Ascending aorta (tissue), 2 donors: ENCODE measurements around the gene CEND1. TPM values are rescaled to one million over a fixed set of nuclear protein-coding genes. Genes with fewer than 3 reads are reported as not detected.

Source experiments
- DNase-seq, 2 donors: peaks; one replicate each; pipeline ENCODE4 v3.0.0-alpha.2; 2019; ENCODE audit warnings: low spot score in 2 of 2
- H3K27ac ChIP-seq, 2 donors: fragments of 200-600 bp; sonication (generic); one replicate each; pipeline ENCODE4 v1.5.1; 2016 to 2017; ENCODE audit warnings: mild to moderate bottlenecking in 1 of 2
- H3K27me3 ChIP-seq: fragments of 200-600 bp; sonication (generic); one replicate; pipeline ENCODE4 v1.5.1; 2017
- H3K36me3 ChIP-seq, 2 donors: fragments of 200-600 bp; sonication (generic); one replicate each; pipeline ENCODE4 v1.5.1; 2016
- H3K4me1 ChIP-seq, 2 donors: fragments of 200-600 bp; sonication (generic); one replicate each; pipeline ENCODE4 v1.5.1; 2016 to 2017; ENCODE audit warnings: mild to moderate bottlenecking in 1 of 2
- H3K4me3 ChIP-seq, 2 donors: fragments of 200-600 bp; sonication (generic); one replicate each; pipeline ENCODE4 v1.5.1; 2016 to 2017; ENCODE audit warnings: mild to moderate bottlenecking in 1 of 2
- H3K9me3 ChIP-seq, 2 donors: fragments of 200-600 bp; sonication (generic); one replicate each; pipeline ENCODE4 v1.5.1; 2016
- CTCF ChIP-seq, 3 experiments: fragments of 200-600 bp in 2 of 3; fragments of 450-650 bp in 1 of 3; sonication (generic) in 2 of 3; IDR thresholded peaks; one replicate each; pipeline ENCODE4 v1.5.1; 2016 to 2019; ENCODE audit warnings: antibody characterized with exemption in 3 of 3, mild to moderate bottlenecking in 1 of 3, moderate library complexity in 1 of 3
- intact Hi-C: fragments of 100-400 bp; cut with DNase I; formaldehyde crosslinking; loops from one replicate; pipeline ENCODE4 v1.15.1; 2023
- total RNA-seq: library from RNA; depleted of rRNA; stranded (reverse); fragments of >200 nt; gene quantifications from one replicate; pipeline ENCODE4 v1.1.0, GENCODE V29; 2016

Gene CEND1
- total RNA-seq, 1 donor from 2014 or later, result not detected

GRCh38 chr11:802018-802617, 12.2 kb upstream of the CEND1 start:
- H3K4me1 ChIP-seq, result peaks cover 15 to 19% of the 10 kb centered on the region in 2 donors
- intact Hi-C loops, result no loop called here

GRCh38 chr11:801097-801780, 11.3 kb upstream of the CEND1 start:
- TF ChIP-seq CTCF (IDR thresholded peaks at IDR 0.05), result no peak
- Histone ChIP-seq H3K27me3 (no peaks in the 10 kb centered on the region), H3K36me3 (peaks cover 13 to 23% of the 10 kb centered on the region in 2 donors), H3K4me1 (peaks cover 23 to 28% of the 10 kb centered on the region in 2 donors), H3K9me3 (no peaks in the 10 kb centered on the region), H3K27ac (no peak overlapping the region), H3K4me3 (no peak overlapping the region)
- no peak for DNase-seq
- intact Hi-C loops, result no loop called here

More at GRCh38 chr11:802018-802617, 12.2 kb upstream of the CEND1 start:
- no peak for DNase-seq
- Histone ChIP-seq H3K27me3 (no peaks in the 10 kb centered on the region), H3K36me3 (peaks cover 13 to 23% of the 10 kb centered on the region in 2 donors), H3K27ac (no peak overlapping the region), H3K4me3 (no peak overlapping the region), H3K9me3 (no peaks in the 10 kb centered on the region)
- TF ChIP-seq CTCF (IDR thresholded peaks at IDR 0.05), result no peak

DNA sequence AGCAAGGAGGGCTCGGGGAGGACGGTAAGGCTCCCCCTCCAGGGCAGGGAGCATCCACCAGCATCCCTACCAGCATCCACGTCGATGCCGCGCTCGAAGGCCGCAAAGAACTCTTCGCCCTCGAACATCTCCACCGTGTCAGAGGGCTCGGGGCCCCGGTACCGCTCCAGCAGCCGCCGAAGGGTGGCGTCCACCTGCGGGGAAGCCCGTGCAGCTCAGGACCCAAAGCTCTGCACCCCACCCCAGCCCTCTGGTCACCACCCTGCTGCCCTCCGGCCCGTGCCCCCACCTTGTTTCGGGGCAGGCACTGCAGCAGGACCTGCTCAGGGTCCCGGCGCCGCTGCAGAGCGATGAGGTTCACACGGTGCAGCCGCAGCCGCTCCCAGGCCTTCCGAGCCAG, 10.6 kb upstream of the CEND1 start:
- no peaks in the 10 kb centered on the region for H3K27me3 ChIP-seq
- H3K9me3 ChIP-seq, result no peaks in the 10 kb centered on the region
- intact Hi-C loops, result no loop called here
- H3K36me3 ChIP-seq, result peaks cover 13 to 23% of the 10 kb centered on the region in 2 donors
- peaks cover 23 to 29% of the 10 kb centered on the region in 2 donors for H3K4me1 ChIP-seq
- no peak for TF ChIP-seq CTCF (IDR thresholded peaks at IDR 0.05)
- no peak overlapping the region for H3K27ac ChIP-seq
- H3K4me3 ChIP-seq, result no peak overlapping the region
- no peak for DNase-seq

GRCh38 chr11:799641-800316, 9.9 kb upstream of the CEND1 start:
- no peaks in the 10 kb centered on the region for H3K27me3 ChIP-seq
- H3K4me1 ChIP-seq, result peaks cover 23 to 28% of the 10 kb centered on the region in 2 donors
- H3K9me3 ChIP-seq, result no peaks in the 10 kb centered on the region
- peaks cover 13 to 23% of the 10 kb centered on the region in 2 donors for H3K36me3 ChIP-seq
- no peak overlapping the region for H3K27ac ChIP-seq
- H3K4me3 ChIP-seq, result no peak overlapping the region
- no peak for TF ChIP-seq CTCF (IDR thresholded peaks at IDR 0.05)
- DNase-seq, result no peak
- intact Hi-C loops, result loop anchor here (5.0 kb wide), 1 partner anchor 52 kb away; the partner anchor contains the start of gene TALDO1

GRCh38 chr11:798093-798713, 8.3 kb upstream of the CEND1 start, which contains the start of gene SLC25A22:
Gene SLC25A22 (minus strand): TSS chr11:798281. CDS start chr11:795006, 3,275 bp downstream.
- peak in 1 of 2 donors; percentile 83 for DNase-seq
- Histone ChIP-seq H3K27ac (peak within 1 kb of the TSS; percentile 78 to 79), H3K4me3 (peak within 1 kb of the TSS; percentile 78 to 85), H3K9me3 (no peaks in the 10 kb centered on the region), H3K27me3 (no peaks in the 10 kb centered on the region), H3K36me3 (peaks cover 13 to 23% of the 10 kb centered on the region in 2 donors), H3K4me1 (peaks cover 12 to 20% of the 10 kb centered on the region in 2 donors)
- peak; percentile 78 to 93 (median 86) for TF ChIP-seq CTCF (IDR thresholded peaks at IDR 0.05)
- intact Hi-C loops, result loop anchor here (5.0 kb wide), 1 partner anchor 51 kb away; the partner anchor contains the start of gene TALDO1
